CD4-positive, CD25-positive, alpha-beta regulatory T cell (primary cell): ENCODE results near the gene CFAP97D2. TPM values are rescaled to one million over a fixed set of nuclear protein-coding genes. Genes with fewer than 3 reads are reported as not detected.

Source experiments
- ATAC-seq, 2 donors: fragments of 150-1000 bp; cut with Tn5 transposase; one replicate each; pipeline ENCODE4 v1.10.0; 2021; ENCODE audit warnings: low read depth in 2 of 2, moderate number of reproducible peaks in 2 of 2, moderate library complexity in 1 of 2
- DNase-seq, 3 donors: peaks; one replicate each; pipeline versions ENCODE4 v3.0.0 to v3.0.0-alpha.2; 2012 to 2022; ENCODE audit warnings: mixed read lengths in 1 of 3
- H3K27ac ChIP-seq: one replicate; pipeline ENCODE4 v1.7.0; 2013; ENCODE audit warnings: mild to moderate bottlenecking, low read length; ENCODE audit not compliant: insufficient read depth, poor library complexity, severe bottlenecking
- H3K27me3 ChIP-seq: one replicate; pipeline ENCODE4 v1.7.0; 2013; ENCODE audit warnings: low read length; ENCODE audit not compliant: control insufficient read depth, insufficient read depth
- H3K36me3 ChIP-seq: one replicate; pipeline ENCODE4 v1.7.0; 2013; ENCODE audit warnings: mild to moderate bottlenecking, low read length, moderate library complexity; ENCODE audit not compliant: control insufficient read depth, insufficient read depth
- H3K4me1 ChIP-seq: 2 replicates; pipeline ENCODE4 v1.7.0; 2013; ENCODE audit warnings: mild to moderate bottlenecking, low read length; ENCODE audit not compliant: insufficient read depth, control insufficient read depth, poor library complexity, severe bottlenecking
- H3K4me3 ChIP-seq: one replicate; pipeline ENCODE4 v1.7.0; 2013; ENCODE audit warnings: low read depth, mild to moderate bottlenecking, low read length, moderate library complexity
- H3K9me3 ChIP-seq, 2 experiments: 1 replicate in 1 of 2; 2 replicates in 1 of 2; pipeline ENCODE4 v1.7.0; 2013; ENCODE audit warnings: low read length in 2 of 2, mild to moderate bottlenecking in 1 of 2, moderate library complexity in 1 of 2; ENCODE audit not compliant: control insufficient read depth in 2 of 2
- H3K27ac Mint-ChIP-seq, 3 donors: one replicate each; pipeline ENCODE4 v1.8.0; 2020 to 2022; ENCODE audit warnings: mild to moderate bottlenecking in 3 of 3, mixed read lengths in 3 of 3, moderate library complexity in 2 of 3
- H3K27me3 Mint-ChIP-seq: one replicate; pipeline ENCODE4 v1.8.0; 2022; ENCODE audit warnings: mild to moderate bottlenecking, mixed read lengths
- H3K36me3 Mint-ChIP-seq: one replicate; pipeline ENCODE4 v1.8.0; 2020; ENCODE audit warnings: mixed read lengths
- H3K4me1 Mint-ChIP-seq, 4 donors: one replicate each; pipeline ENCODE4 v1.8.0; 2020 to 2022; ENCODE audit warnings: mixed read lengths in 4 of 4, mild to moderate bottlenecking in 1 of 4
- H3K4me3 Mint-ChIP-seq, 4 donors: one replicate each; pipeline ENCODE4 v1.8.0; 2020 to 2022; ENCODE audit warnings: mild to moderate bottlenecking in 4 of 4, mixed read lengths in 4 of 4, moderate library complexity in 3 of 4
- H3K9me3 Mint-ChIP-seq, 7 donors: one replicate each; pipeline ENCODE4 v1.8.0; 2020 to 2022; ENCODE audit warnings: mixed read lengths in 7 of 7, mild to moderate bottlenecking in 3 of 7, moderate library complexity in 2 of 7
- polyA plus RNA-seq, 4 donors: library from polyadenylated mRNA; unstranded; fragments of 300-500 nt; fragmentation: Illumina TruSeq; gene quantifications; one replicate each; pipeline ENCODE4 v1.2.3, GENCODE V29; 2021
- total RNA-seq: library from RNA; stranded (reverse); gene quantifications from one replicate; pipeline ENCODE4 v1.2.3, GENCODE V29; 2022

The CFAP97D2 gene
- not detected for total RNA-seq
- under 1 TPM in 2 of 4 donors, not detected in 2; 0.22 to 0.86 TPM for polyA plus RNA-seq

- H3K27ac Mint-ChIP-seq, result peak within 1 kb of the TSS in 1 of 3 donors; percentile 85
- peaks cover 8 to 50% (median 15%) of the 10 kb centered on the region in 4 donors for H3K4me1 Mint-ChIP-seq
- H3K4me3 Mint-ChIP-seq, result peak within 1 kb of the TSS in 1 of 4 donors; percentile 17
- no peak for DNase-seq
- Histone ChIP-seq H3K27me3 (no peaks in the 10 kb centered on the region), H3K4me3 (no peak within 1 kb of the TSS), H3K9me3 (no peaks in the 10 kb centered on the region), H3K27ac (no peak within 1 kb of the TSS), H3K4me1 (peaks cover 17% of the 10 kb centered on the region), H3K36me3 (no peaks in the 10 kb centered on the region)
- H3K36me3 Mint-ChIP-seq, result no peaks in the 10 kb centered on the region
- H3K27me3 Mint-ChIP-seq, result peaks cover 15% of the 10 kb centered on the region
- peaks cover 0 to 5% (median under 1%) of the 10 kb centered on the region in 7 donors for H3K9me3 Mint-ChIP-seq
- ATAC-seq, result no peak
These were observed at the start of gene CFAP97D2 for GRCh38 chr13:114179087-114179658. Gene CFAP97D2, plus strand, starts transcription at chr13:114179257. Its CDS starts 74 bp downstream, at chr13:114179331.

- H3K4me3 Mint-ChIP-seq, result peak overlapping the region; percentile 97 to 100 (median 99)
These were observed 49.4 kb upstream of the CFAP97D2 start for GRCh38 chr13:114129649-114130062.

GRCh38 chr13:114130131-114130836 is 48.8 kb upstream of the CFAP97D2 start:
- DNase-seq, result no peak

More at GRCh38 chr13:114129649-114130062, 49.4 kb upstream of the CFAP97D2 start:
- Histone ChIP-seq H3K4me1 (peaks cover 65% of the 10 kb centered on the region), H3K4me3 (peak overlapping the region; percentile 97), H3K27ac (peak overlapping the region; percentile 88), H3K36me3 (peaks cover 19% of the 10 kb centered on the region), H3K9me3 (no peaks in the 10 kb centered on the region), H3K27me3 (no peaks in the 10 kb centered on the region)
- Mint-ChIP-seq H3K27me3 (no peaks in the 10 kb centered on the region), H3K4me1 (peaks cover 16 to 70% (median 47%) of the 10 kb centered on the region in 4 donors), H3K9me3 (peaks cover 0 to 8% (median 0%) of the 10 kb centered on the region in 7 donors), H3K36me3 (peaks cover 44% of the 10 kb centered on the region), H3K27ac (peak overlapping the region; percentile 96 to 99 (median 99))
- DNase-seq (peak in 1 of 3 donors; percentile 52), ATAC-seq (no peak)

GRCh38 chr13:114130837-114131582 is 48.0 kb upstream of the CFAP97D2 start:
- Mint-ChIP-seq H3K4me1 (peaks cover 9 to 73% (median 50%) of the 10 kb centered on the region in 4 donors), H3K36me3 (peaks cover 37% of the 10 kb centered on the region), H3K9me3 (peaks cover 0 to 8% (median 0%) of the 10 kb centered on the region in 7 donors), H3K27ac (peak overlapping the region; percentile 99), H3K27me3 (no peaks in the 10 kb centered on the region), H3K4me3 (peak overlapping the region; percentile 97 to 100 (median 99))
- Histone ChIP-seq H3K36me3 (peaks cover 14% of the 10 kb centered on the region), H3K27me3 (no peaks in the 10 kb centered on the region), H3K9me3 (no peaks in the 10 kb centered on the region), H3K4me3 (peak overlapping the region; percentile 97), H3K4me1 (peaks cover 53% of the 10 kb centered on the region), H3K27ac (peak overlapping the region; percentile 88)
- peak; percentile 39 to 89 (median 78) for DNase-seq
- ATAC-seq, result peak; percentile 25 to 36

More at GRCh38 chr13:114130131-114130836, 48.8 kb upstream of the CFAP97D2 start:
- no peak for ATAC-seq
- Histone ChIP-seq H3K36me3 (peaks cover 14% of the 10 kb centered on the region), H3K9me3 (no peaks in the 10 kb centered on the region), H3K4me3 (peak overlapping the region; percentile 97), H3K27me3 (no peaks in the 10 kb centered on the region), H3K27ac (peak overlapping the region; percentile 88), H3K4me1 (peaks cover 58% of the 10 kb centered on the region)
- H3K36me3 Mint-ChIP-seq, result peaks cover 37% of the 10 kb centered on the region
- H3K27ac Mint-ChIP-seq, result peak overlapping the region; percentile 99
- peak overlapping the region; percentile 97 to 100 (median 99) for H3K4me3 Mint-ChIP-seq
- H3K9me3 Mint-ChIP-seq, result peaks cover 0 to 8% (median 0%) of the 10 kb centered on the region in 7 donors
- H3K27me3 Mint-ChIP-seq, result no peaks in the 10 kb centered on the region
- H3K4me1 Mint-ChIP-seq, result peaks cover 10 to 70% (median 46%) of the 10 kb centered on the region in 4 donors

GRCh38 chr13:114131583-114132418 is 47.3 kb upstream of the CFAP97D2 start:
- no peaks in the 10 kb centered on the region for H3K9me3 ChIP-seq
- peaks cover 45% of the 10 kb centered on the region for H3K4me1 ChIP-seq
- Mint-ChIP-seq H3K4me1 (peaks cover 9 to 70% (median 48%) of the 10 kb centered on the region in 4 donors), H3K27me3 (no peaks in the 10 kb centered on the region), H3K36me3 (peaks cover 31% of the 10 kb centered on the region), H3K4me3 (peak overlapping the region; percentile 97 to 100 (median 99)), H3K27ac (peak overlapping the region; percentile 99), H3K9me3 (peaks cover 0 to 8% (median 0%) of the 10 kb centered on the region in 7 donors)
- peak overlapping the region; percentile 88 for H3K27ac ChIP-seq
- H3K27me3 ChIP-seq, result no peaks in the 10 kb centered on the region
- ATAC-seq (no peak), DNase-seq (peak in 2 of 3 donors; percentile 57 to 58)
- H3K36me3 ChIP-seq, result peaks cover 14% of the 10 kb centered on the region
- peak overlapping the region; percentile 97 for H3K4me3 ChIP-seq

- H3K4me1 Mint-ChIP-seq, result peaks cover 12 to 66% (median 42%) of the 10 kb centered on the region in 4 donors
- peak within 1 kb of the TSS; percentile 97 to 100 (median 99) for H3K4me3 Mint-ChIP-seq
- peaks cover 0 to 8% (median 0%) of the 10 kb centered on the region in 7 donors for H3K9me3 Mint-ChIP-seq
- peak; percentile 65 to 78 (median 73) for DNase-seq
- no peaks in the 10 kb centered on the region for H3K9me3 ChIP-seq
- peak within 1 kb of the TSS; percentile 99 for H3K27ac Mint-ChIP-seq
- H3K27me3 ChIP-seq, result no peaks in the 10 kb centered on the region
- peak; percentile 42 to 46 for ATAC-seq
- H3K27ac ChIP-seq, result peak within 1 kb of the TSS; percentile 88
- H3K36me3 ChIP-seq, result peaks cover 8% of the 10 kb centered on the region
- peaks cover 37% of the 10 kb centered on the region for H3K4me1 ChIP-seq
- peaks cover 24% of the 10 kb centered on the region for H3K36me3 Mint-ChIP-seq
- no peaks in the 10 kb centered on the region for H3K27me3 Mint-ChIP-seq
- H3K4me3 ChIP-seq, result peak within 1 kb of the TSS; percentile 97
These were observed 46.5 kb upstream of the CFAP97D2 start, which contains the start of gene RASA3 for GRCh38 chr13:114132419-114133121. Gene RASA3, minus strand, starts transcription at chr13:114132623. Its CDS starts 134 bp downstream, at chr13:114132489.
